ENCODE results near the gene OPTN. TPM values are rescaled to one million over a fixed set of nuclear protein-coding genes. Genes with fewer than 3 reads are reported as not detected.

Gene OPTN
- total and polyA plus RNA-seq, 2 experiments from 2014 or later = 48.7 to 79.4 TPM

GRCh38 chr10:13054844-13055243, 45.1 kb upstream of the OPTN start:
- no peak for TF ChIP-seq EZH2 (IDR thresholded peaks at IDR 0.05; ENCODE audit: borderline replicate concordance)
- TF ChIP-seq CTCF (IDR thresholded peaks at IDR 0.05; ENCODE audit: poor library complexity) = no peak
- no peak for TF ChIP-seq EZH2phosphoT487 (IDR thresholded peaks at IDR 0.05; ENCODE audit: low read depth, severe bottlenecking, unreplicated experiment)
- Histone ChIP-seq H2AFZ (no peak overlapping the region), H3K36me3 (replicated peaks; ENCODE audit: insufficient read depth, low read depth) (no peaks in the 10 kb centered on the region), H3K27ac (no peak overlapping the region), H3K4me1 (ENCODE audit: insufficient read depth) (no peaks in the 10 kb centered on the region), H3K4me3 (no peak overlapping the region), H3K79me2 (no peaks in the 10 kb centered on the region), H3K9me2 (replicated peaks; ENCODE audit: insufficient read depth) (no peaks in the 10 kb centered on the region), H3K27me3 (no peaks in the 10 kb centered on the region), H4K20me1 (ENCODE audit: insufficient read depth, poor library complexity, severe bottlenecking) (no peaks in the 10 kb centered on the region), H3K9me3 (ENCODE audit: low read depth) (no peaks in the 10 kb centered on the region), H3K4me2 (no peak overlapping the region)
- no peak for DNase-seq (ENCODE audit: low spot score)
- 92% methylated on average over 4 of the region's 4 CpGs for WGBS (ENCODE audit: low lambda C conversion rate, missing lambda C conversion rate)

- H2AFZ ChIP-seq = no peak overlapping the region
- TF ChIP-seq EZH2phosphoT487 (IDR thresholded peaks at IDR 0.05; ENCODE audit: low read depth, severe bottlenecking, unreplicated experiment) = no peak
- peak; percentile 68 for TF ChIP-seq CTCF (IDR thresholded peaks at IDR 0.05; ENCODE audit: poor library complexity)
- TF ChIP-seq EZH2 (IDR thresholded peaks at IDR 0.05; ENCODE audit: borderline replicate concordance) = no peak
- no peak overlapping the region for H3K4me3 ChIP-seq
- no peaks in the 10 kb centered on the region for H3K4me1 ChIP-seq (ENCODE audit: insufficient read depth)
- no peaks in the 10 kb centered on the region for H3K79me2 ChIP-seq
- peak; percentile 50 for DNase-seq (ENCODE audit: low spot score)
- no peaks in the 10 kb centered on the region for H3K36me3 ChIP-seq (replicated peaks; ENCODE audit: insufficient read depth, low read depth)
- no peaks in the 10 kb centered on the region for H3K27me3 ChIP-seq
- no peak overlapping the region for H3K27ac ChIP-seq
- no peaks in the 10 kb centered on the region for H3K9me3 ChIP-seq (ENCODE audit: low read depth)
- WGBS (ENCODE audit: low lambda C conversion rate, missing lambda C conversion rate) = 78% methylated on average over 7 of the region's 7 CpGs
- H4K20me1 ChIP-seq (ENCODE audit: insufficient read depth, poor library complexity, severe bottlenecking) = no peaks in the 10 kb centered on the region
- H3K4me2 ChIP-seq = no peak overlapping the region
- H3K9me2 ChIP-seq (replicated peaks; ENCODE audit: insufficient read depth) = no peaks in the 10 kb centered on the region
Measured at GRCh38 chr10:13056456-13057077, 43.4 kb upstream of the OPTN start.

GRCh38 chr10:13062803-13063202, 37.2 kb upstream of the OPTN start:
- Histone ChIP-seq H3K9me3 (ENCODE audit: low read depth) (no peaks in the 10 kb centered on the region), H3K27me3 (no peaks in the 10 kb centered on the region), H3K27ac (no peak overlapping the region), H3K36me3 (replicated peaks; ENCODE audit: insufficient read depth, low read depth) (no peaks in the 10 kb centered on the region), H3K4me2 (no peak overlapping the region), H3K4me1 (ENCODE audit: insufficient read depth) (no peaks in the 10 kb centered on the region), H2AFZ (no peak overlapping the region), H4K20me1 (ENCODE audit: insufficient read depth, poor library complexity, severe bottlenecking) (no peaks in the 10 kb centered on the region), H3K4me3 (no peak overlapping the region), H3K79me2 (no peaks in the 10 kb centered on the region), H3K9me2 (replicated peaks; ENCODE audit: insufficient read depth) (no peaks in the 10 kb centered on the region)
- 96% methylated on average over 5 of the region's 5 CpGs for WGBS (ENCODE audit: low lambda C conversion rate, missing lambda C conversion rate)
- no peak for DNase-seq (ENCODE audit: low spot score)
- TF ChIP-seq CTCF (IDR thresholded peaks at IDR 0.05; ENCODE audit: poor library complexity) (no peak), EZH2phosphoT487 (IDR thresholded peaks at IDR 0.05; ENCODE audit: low read depth, severe bottlenecking, unreplicated experiment) (no peak), EZH2 (IDR thresholded peaks at IDR 0.05; ENCODE audit: borderline replicate concordance) (no peak)

Data from hepatocyte (in vitro differentiated cells).